ENCODE data around the gene MTRF1L.

The MTRF1L gene, protein sequence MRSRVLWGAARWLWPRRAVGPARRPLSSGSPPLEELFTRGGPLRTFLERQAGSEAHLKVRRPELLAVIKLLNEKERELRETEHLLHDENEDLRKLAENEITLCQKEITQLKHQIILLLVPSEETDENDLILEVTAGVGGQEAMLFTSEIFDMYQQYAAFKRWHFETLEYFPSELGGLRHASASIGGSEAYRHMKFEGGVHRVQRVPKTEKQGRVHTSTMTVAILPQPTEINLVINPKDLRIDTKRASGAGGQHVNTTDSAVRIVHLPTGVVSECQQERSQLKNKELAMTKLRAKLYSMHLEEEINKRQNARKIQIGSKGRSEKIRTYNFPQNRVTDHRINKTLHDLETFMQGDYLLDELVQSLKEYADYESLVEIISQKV

GRCh38 chr6:153002613-153003365 lies at the start of gene MTRF1L:
TSS of gene MTRF1L (minus strand) at chr6:153002709. CDS start at chr6:153002685, 24 bp downstream.
- peak; percentile 96 for DNase-seq

GRCh38 chr6:153051801-153052200 lies 49.3 kb upstream of the MTRF1L start:
- DNase-seq: no peak

DNA sequence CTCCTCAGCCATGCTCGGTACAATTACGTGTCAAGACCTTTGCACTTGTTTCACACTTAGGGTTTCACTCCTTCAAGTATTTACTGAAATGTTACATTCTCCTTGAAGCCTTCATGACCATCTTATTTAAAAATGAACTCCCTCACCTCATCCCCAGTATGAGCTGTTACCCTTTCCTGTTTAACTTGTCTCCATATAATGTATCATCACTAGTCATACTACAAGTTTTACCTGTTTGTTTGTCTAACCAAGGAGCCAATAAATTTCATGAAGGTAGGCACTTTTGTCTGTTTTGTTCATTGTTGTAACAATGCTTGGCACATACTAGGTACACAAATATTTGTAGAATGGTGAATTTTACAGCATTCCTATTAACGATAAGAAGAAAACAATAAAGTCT lies 46.1 kb upstream of the MTRF1L start:
- DNase-seq: no peak

GRCh38 chr6:153047386-153047785 lies 44.9 kb upstream of the MTRF1L start:
- no peak for DNase-seq

DNA sequence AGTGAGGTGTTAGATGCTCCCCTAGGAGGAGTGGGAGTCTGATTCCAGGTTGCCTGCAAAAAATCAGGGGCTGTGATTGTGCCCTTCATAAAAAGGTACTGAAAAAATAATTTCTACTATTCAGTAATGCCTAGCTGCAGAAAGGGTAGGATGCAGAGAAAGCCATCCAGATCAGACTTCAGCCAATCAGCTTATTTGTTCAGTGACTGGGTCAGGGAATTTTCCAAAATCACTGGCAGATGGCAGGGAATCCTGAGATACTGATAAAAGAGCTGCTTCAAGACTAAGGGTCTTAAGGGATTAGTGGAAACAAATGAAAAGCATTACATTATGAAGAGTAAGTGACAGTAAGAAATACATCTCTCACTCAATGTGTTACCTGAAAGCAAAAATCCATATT lies 42.8 kb upstream of the MTRF1L start:
- no peak for DNase-seq

DNA sequence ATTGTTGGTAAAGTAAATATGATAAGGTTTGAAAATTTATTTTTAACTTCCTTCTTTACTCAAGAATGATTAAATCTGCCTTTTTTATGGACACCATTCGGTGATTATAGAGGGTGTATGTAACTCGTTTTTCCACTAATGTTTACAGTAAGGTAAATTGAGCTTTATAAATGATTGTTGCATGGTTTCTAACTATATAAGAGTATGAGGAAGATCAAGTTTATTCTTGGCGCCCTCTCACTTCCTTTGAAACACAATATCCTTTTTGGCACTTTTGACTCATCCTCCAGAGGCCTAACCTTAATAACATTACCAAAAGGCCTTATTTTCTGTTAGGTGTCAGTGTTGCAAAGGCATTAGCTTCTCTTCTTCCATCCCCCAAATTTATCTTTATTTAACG lies 41.8 kb upstream of the MTRF1L start:
- no peak for DNase-seq

GRCh38 chr6:153043719-153044118 lies 41.2 kb upstream of the MTRF1L start:
- DNase-seq: no peak

GRCh38 chr6:153038378-153039057 lies 36.0 kb upstream of the MTRF1L start:
- no peak for DNase-seq

DNA sequence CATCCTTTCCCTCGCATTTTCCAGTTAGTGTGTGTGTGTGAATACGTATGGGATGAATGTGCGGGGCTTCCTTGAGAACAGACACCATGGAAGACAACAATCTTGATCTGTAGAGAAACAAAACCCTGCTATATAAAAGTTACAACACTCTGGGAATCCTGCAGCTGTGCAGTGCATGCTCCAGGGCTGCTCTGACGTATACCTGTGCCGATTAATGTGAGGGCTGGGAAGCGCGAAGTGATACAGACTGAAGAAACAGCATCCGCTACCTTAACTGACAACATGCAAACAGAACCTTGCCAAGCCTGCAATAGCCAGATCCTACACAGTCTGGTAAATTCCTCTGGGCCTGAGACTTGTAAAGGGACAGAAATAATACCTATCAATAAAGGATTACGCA lies 31.6 kb upstream of the MTRF1L start:
- DNase-seq: no peak

GRCh38 chr6:153032255-153032882 lies 29.9 kb upstream of the MTRF1L start:
- DNase-seq: peak; percentile 17

GRCh38 chr6:153031335-153031955 lies 28.9 kb upstream of the MTRF1L start:
- DNase-seq: no peak

DNA sequence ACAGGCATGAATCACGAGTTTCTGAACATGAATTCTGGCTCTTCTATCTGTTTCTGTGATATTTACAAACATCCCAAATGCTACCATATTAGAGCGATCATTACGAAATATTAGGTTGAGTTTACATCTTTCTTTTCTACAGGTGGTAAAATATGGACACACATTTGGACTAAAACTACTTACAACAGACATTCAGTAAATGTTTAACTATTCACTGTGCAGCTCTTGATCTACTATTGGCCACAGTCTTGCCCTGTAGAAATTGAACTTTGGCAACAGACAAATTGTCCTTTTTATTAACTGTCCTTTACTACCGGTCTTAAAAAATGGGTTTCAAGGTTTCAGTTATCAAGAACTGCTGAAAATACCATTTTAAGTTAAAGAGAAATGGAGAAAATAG lies 26.5 kb upstream of the MTRF1L start:
- DNase-seq: no peak

DNA sequence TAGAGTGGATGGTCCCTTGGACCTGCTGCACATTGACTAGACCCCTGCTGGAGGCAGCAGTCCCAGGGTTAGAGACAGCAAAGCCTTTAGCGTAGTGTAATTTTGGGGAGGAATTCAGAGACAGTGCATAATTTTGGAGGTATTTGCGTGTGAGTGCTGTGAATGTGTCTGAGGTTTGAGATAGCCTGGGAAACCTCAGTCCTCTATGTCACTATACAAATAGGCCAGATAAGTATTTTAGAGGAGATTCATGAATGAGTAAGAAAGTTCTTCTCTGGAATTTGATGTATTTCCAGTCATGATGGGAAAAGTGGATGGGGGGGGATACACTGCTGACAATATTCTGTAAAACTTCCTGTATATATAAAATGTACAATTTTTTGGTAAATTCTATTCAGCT lies 25.8 kb upstream of the MTRF1L start:
- no peak for DNase-seq

GRCh38 chr6:153027480-153027879 lies 25.0 kb upstream of the MTRF1L start:
- DNase-seq: no peak

DNA sequence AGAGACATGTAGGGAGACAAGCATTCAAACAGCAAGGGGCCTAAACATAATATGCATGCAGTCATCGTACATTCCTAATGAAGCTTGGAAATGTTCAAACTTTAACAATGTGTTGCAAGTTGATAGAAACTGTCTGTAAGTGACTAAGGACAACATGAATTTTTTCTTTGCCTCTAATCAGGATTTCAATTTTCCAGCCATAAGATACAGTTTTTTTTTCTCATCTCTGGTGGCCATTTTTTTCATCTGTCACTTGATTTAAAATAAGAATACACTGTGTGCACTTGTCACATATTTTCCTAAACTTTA lies 22.2 kb upstream of the MTRF1L start:
- no peak for DNase-seq

DNA sequence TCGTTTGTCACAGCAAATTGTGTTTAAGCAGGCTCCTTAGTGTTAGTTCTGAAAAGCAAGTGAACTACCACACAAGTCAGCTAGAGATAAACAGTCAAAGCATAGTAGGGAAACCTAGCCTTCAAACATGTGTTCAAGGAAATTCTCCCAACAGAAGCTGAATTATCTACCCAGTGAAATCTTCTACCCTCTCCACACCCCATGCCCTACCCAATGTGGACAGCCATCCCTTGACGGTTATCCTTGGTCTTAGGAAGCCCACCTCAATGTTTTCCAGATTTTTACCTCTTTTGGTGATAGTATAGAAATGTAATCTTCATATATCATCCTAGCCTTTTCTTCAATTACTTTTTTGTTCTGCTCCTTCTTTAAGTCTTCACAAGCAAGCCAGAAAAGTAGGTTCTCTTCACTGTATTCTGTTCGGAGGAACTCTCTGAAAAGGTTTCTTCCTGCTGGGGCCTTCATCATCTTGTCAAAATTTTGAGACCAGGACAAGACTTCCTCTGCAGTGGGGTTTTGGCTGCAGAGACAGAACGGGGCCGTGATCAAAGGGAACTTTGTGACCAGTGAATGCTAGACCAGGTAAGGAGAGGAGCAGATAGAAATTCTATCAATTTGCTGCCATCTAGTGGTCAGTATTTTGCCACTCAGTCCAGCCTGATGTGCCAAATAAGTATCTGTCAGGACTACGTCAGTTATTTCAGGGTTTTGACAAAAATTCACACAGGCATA lies 21.6 kb upstream of the MTRF1L start:
- DNase-seq: peak; percentile 69

- no peak for DNase-seq
These were observed 15.8 kb upstream of the MTRF1L start for GRCh38 chr6:153018355-153018754.

DNA sequence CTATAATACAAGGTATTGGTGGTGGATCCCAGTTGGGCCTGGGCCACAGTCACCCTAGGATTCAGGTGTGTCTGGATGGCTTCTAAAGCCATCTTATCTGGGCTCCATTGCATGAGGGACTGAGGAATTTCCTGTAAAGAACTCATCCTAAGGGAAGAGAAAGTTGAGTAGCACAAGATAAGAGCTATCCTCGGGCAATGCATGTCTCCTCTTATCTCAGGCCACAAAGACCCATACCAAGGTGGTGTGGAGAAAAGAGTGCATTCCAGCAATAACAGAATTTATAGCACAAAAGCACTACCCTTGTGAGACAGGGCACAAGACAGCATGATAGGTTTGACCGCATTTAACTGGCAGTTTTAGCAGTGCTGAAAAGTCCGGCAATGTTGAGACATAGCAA lies 14.3 kb upstream of the MTRF1L start:
- DNase-seq: no peak

GRCh38 chr6:153015094-153015640 lies 12.7 kb upstream of the MTRF1L start:
- DNase-seq: no peak

- DNase-seq: no peak
These were observed 10.9 kb upstream of the MTRF1L start for GRCh38 chr6:153013438-153013837.

DNA sequence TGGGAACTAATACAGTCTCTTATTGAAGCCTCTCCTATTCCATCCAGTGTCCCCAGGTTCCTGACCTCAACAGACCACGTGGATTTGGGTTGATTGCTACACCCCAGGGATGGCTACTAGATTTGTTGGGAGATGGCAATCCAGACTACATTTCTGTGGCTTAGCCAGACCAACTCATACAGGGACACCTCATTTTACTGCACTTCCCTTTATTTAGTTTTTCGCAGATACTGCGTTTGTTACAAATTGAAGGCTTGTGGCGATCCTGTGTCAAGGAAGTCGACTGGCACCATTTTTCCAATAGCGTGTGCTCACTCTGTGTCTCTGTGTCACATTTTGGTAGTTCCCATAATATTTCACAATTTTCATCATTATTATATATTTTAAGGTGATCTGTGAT lies 10.3 kb upstream of the MTRF1L start:
- no peak for DNase-seq

DNA sequence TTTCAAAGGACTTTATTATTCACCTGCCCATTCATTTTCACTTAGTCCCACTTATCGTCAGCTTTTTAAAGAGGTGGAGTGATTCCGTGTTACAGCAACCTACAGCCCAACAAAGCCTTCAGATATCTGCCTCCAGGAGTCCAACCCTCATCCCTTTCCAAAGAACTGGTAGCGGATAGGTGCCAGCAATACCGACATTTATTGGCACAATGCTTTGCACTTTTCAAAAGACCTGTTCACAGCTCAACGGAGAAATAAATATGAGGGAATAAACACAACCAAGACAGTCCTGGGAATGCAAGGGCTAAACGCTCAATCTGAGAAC lies 819 bp upstream of the MTRF1L start:
- DNase-seq: no peak

Measured in activated CD4-positive, alpha-beta T cell treated with anti-CD3 and anti-CD28 coated beads, Interleukin-2, Interleukin-6, amounts not matched to agents 100 ng/mL and 50 ng/mL, durations not matched to agents 16 hours and 8 hours (primary cell).